ENCODE data around the gene SOWAHC. TPM values are rescaled to one million over a fixed set of nuclear protein-coding genes. Genes with fewer than 3 reads are reported as not detected.
"Not testable (repeated sequence)": the region's sequence is repeated elsewhere in the genome, so short reads cannot be mapped to it uniquely, and the experiment has no call there.

Gene SOWAHC
- not detected in 2 replicates for total RNA-seq

GRCh38 chr2:109613922-109614714, at the start of gene SOWAHC, which contains the start of gene SEPTIN10:
SOWAHC (plus strand) TSS chr2:109614364; CDS start chr2:109614490, 126 bp downstream.
SEPTIN10 (minus strand) TSS chr2:109613966; CDS start chr2:109613827, 139 bp downstream.
- intact Hi-C loops (cut with micrococcal nuclease): loop anchor here (5.0 kb wide), 1 partner anchor 1167 kb away; the partner anchor contains the start of gene GCC2
- Mint-ChIP-seq H3K9me3 (peaks cover 8% of the 10 kb centered on the region), H3K4me1 (peaks cover 15% of the 10 kb centered on the region), H3K4me3 (peak within 1 kb of the TSS; percentile 85), H3K27ac (peak within 1 kb of the TSS; percentile 9), H3K36me3 (ENCODE audit: low read depth) (peaks cover 3% of the 10 kb centered on the region), H3K27me3 (peaks cover 60% of the 10 kb centered on the region)
- CTCF ChIA-PET: no interaction called here
- POLR2A ChIA-PET: interaction anchor here (0.6 kb wide), 1 partner anchor 11 kb away, joined by 3 read pairs; no protein-coding TSS in a partner anchor
- ATAC-seq (ENCODE audit: low read depth) (peak; percentile 88), DNase-seq (peak; percentile 61)
- TF ChIP-seq CTCF (IDR thresholded peaks at IDR 0.05): no peak

- no peak for DNase-seq
- no peak for TF ChIP-seq CTCF (IDR thresholded peaks at IDR 0.05)
- intact Hi-C loops (cut with micrococcal nuclease): no loop called here
- no peaks in the 10 kb centered on the region for H3K36me3 Mint-ChIP-seq (ENCODE audit: low read depth)
- peaks cover 13% of the 10 kb centered on the region for H3K27me3 Mint-ChIP-seq
- ATAC-seq (ENCODE audit: low read depth): no peak
- no peak overlapping the region for H3K4me3 Mint-ChIP-seq
- H3K9me3 Mint-ChIP-seq: no peaks in the 10 kb centered on the region
- ChIA-PET CTCF (no interaction called here), POLR2A (no interaction called here)
- H3K27ac Mint-ChIP-seq: no peak overlapping the region
- no peaks in the 10 kb centered on the region for H3K4me1 Mint-ChIP-seq
Measured at GRCh38 chr2:109575373-109575772, 38.8 kb upstream of the SOWAHC start.

- H3K9me3 Mint-ChIP-seq; intact Hi-C loops (cut with micrococcal nuclease); CTCF ChIA-PET; DNase-seq; POLR2A ChIA-PET; H3K36me3 Mint-ChIP-seq (ENCODE audit: low read depth); ATAC-seq (ENCODE audit: low read depth); H3K27ac Mint-ChIP-seq; H3K4me1 Mint-ChIP-seq; H3K4me3 Mint-ChIP-seq: not testable (repeated sequence)
- H3K27me3 Mint-ChIP-seq: peaks cover 13% of the 10 kb centered on the region
Measured at GRCh38 chr2:109577630-109578029, 36.5 kb upstream of the SOWAHC start.

- Mint-ChIP-seq H3K4me3 (no peak overlapping the region), H3K27ac (no peak overlapping the region), H3K36me3 (ENCODE audit: low read depth) (no peaks in the 10 kb centered on the region), H3K9me3 (no peaks in the 10 kb centered on the region), H3K4me1 (no peaks in the 10 kb centered on the region), H3K27me3 (peaks cover 10% of the 10 kb centered on the region)
- no peak for TF ChIP-seq CTCF (IDR thresholded peaks at IDR 0.05)
- ChIA-PET CTCF (no interaction called here), POLR2A (no interaction called here)
- DNase-seq (no peak), ATAC-seq (ENCODE audit: low read depth) (no peak)
- intact Hi-C loops (cut with micrococcal nuclease): no loop called here
Measured at GRCh38 chr2:109582928-109583895, 31.0 kb upstream of the SOWAHC start.

GRCh38 chr2:109586687-109587086, 27.5 kb upstream of the SOWAHC start:
- Mint-ChIP-seq H3K9me3 (no peaks in the 10 kb centered on the region), H3K27ac (no peak overlapping the region), H3K4me3 (no peak overlapping the region), H3K36me3 (ENCODE audit: low read depth) (no peaks in the 10 kb centered on the region), H3K4me1 (no peaks in the 10 kb centered on the region), H3K27me3 (peaks cover 10% of the 10 kb centered on the region)
- DNase-seq (no peak), ATAC-seq (ENCODE audit: low read depth) (no peak)
- ChIA-PET CTCF (no interaction called here), POLR2A (no interaction called here)
- no peak for TF ChIP-seq CTCF (IDR thresholded peaks at IDR 0.05)
- intact Hi-C loops (cut with micrococcal nuclease): no loop called here
